22Rv1 (cell line): ENCODE measurements around the gene BICRA.
"Not testable (repeated sequence)": the region's sequence is repeated elsewhere in the genome, so short reads cannot be mapped to it uniquely, and the experiment has no call there.

Experiments used
- H3K27ac ChIP-seq: fragments of 450-650 bp; 2 replicates; pipeline ENCODE4 v1.5.1; 2017
- ZFX ChIP-seq: fragments of 450-650 bp; IDR thresholded peaks from 2 replicates; pipeline ENCODE4 v1.6.1; 2017; ENCODE audit warnings: antibody characterized with exemption, borderline replicate concordance
- TF ChIP-seq, protein P1 (sequence below): fragments of 450-650 bp; IDR thresholded peaks from 2 replicates; pipeline ENCODE4 v1.5.1; 2017; ENCODE audit warnings: mild to moderate bottlenecking

The BICRA gene

DNA sequence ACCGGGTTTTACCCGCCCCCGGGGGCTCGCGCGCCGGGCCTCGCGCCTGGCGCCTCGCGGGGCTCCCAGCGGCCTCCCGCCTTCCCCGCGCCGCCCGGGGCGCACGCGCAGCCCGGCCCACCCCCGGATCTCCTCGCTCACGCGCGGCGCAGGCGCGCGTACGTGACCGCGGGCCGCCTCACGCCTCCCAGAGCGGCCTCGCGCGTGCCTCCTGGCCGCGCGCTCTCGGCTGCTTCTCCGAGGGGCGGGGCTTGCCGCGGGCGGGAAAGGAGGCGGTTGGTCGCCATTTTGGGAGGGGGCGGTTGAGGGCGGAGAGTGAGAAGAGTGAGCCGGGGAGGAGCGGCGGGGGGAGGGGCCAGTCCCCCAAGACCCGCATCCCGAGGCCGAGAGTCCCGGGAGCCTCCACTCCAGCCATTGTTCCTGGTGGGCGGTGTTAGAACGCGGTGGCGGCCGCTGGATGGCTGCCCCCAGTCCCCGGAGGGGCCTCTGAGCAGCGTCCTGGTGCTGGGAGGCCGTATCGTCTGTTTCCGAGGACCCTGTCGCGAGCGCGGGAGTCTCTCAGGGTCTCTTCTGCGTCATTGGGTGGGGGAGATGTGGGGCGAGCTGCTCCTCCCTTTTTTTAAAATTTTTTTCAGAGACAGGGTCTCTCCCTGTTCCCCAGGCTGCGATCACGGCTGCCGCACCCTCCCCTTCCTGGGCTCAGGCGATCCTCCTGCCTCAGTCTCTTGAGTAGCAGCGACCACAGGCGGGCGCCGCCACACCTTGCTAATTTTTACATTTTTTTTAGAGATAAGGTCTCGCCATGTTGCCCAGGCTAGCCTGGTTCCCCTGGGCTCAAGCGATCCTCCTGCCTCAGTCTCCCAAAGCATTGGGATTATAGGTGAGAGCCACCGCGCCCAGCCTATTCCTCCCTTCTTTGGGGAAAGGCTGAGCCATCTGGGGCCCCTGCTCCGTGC, 35.6 kb upstream of the BICRA start, which contains the start of gene ZNF541:
Gene ZNF541 (minus strand): TSS at position 78 of the 956 bp plus-strand sequence. CDS start 17,292 bp downstream, outside the sequence.
- TF ChIP-seq, protein P1, sequence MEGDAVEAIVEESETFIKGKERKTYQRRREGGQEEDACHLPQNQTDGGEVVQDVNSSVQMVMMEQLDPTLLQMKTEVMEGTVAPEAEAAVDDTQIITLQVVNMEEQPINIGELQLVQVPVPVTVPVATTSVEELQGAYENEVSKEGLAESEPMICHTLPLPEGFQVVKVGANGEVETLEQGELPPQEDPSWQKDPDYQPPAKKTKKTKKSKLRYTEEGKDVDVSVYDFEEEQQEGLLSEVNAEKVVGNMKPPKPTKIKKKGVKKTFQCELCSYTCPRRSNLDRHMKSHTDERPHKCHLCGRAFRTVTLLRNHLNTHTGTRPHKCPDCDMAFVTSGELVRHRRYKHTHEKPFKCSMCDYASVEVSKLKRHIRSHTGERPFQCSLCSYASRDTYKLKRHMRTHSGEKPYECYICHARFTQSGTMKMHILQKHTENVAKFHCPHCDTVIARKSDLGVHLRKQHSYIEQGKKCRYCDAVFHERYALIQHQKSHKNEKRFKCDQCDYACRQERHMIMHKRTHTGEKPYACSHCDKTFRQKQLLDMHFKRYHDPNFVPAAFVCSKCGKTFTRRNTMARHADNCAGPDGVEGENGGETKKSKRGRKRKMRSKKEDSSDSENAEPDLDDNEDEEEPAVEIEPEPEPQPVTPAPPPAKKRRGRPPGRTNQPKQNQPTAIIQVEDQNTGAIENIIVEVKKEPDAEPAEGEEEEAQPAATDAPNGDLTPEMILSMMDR, result no peak
- TF ChIP-seq ZFX, result no peak
- no peak within 1 kb of the TSS for H3K27ac ChIP-seq

- H3K27ac ChIP-seq, result no peak overlapping the region
- TF ChIP-seq, protein P1, result no peak
- TF ChIP-seq ZFX, result no peak
Measured at GRCh38 chr19:47580397-47580796, 28.5 kb upstream of the BICRA start.

GRCh38 chr19:47581605-47582319, 27.2 kb upstream of the BICRA start:
- H3K27ac ChIP-seq, result no peak overlapping the region

GRCh38 chr19:47582320-47582909, 26.5 kb upstream of the BICRA start:
- no peak for TF ChIP-seq ZFX
- TF ChIP-seq, protein P1, result no peak
- no peak overlapping the region for H3K27ac ChIP-seq

More at GRCh38 chr19:47581605-47582319, 27.2 kb upstream of the BICRA start:
- no peak for TF ChIP-seq ZFX
- TF ChIP-seq, protein P1, result no peak

- H3K27ac ChIP-seq, result not testable (repeated sequence)
Measured at GRCh38 chr19:47583161-47583560, 25.8 kb upstream of the BICRA start.

GRCh38 chr19:47587295-47587694, 21.6 kb upstream of the BICRA start:
- H3K27ac ChIP-seq, result no peak overlapping the region
- no peak for TF ChIP-seq ZFX
- TF ChIP-seq, protein P1, result no peak

- no peak overlapping the region for H3K27ac ChIP-seq
- TF ChIP-seq ZFX, result no peak
- TF ChIP-seq, protein P1, result no peak
Measured at GRCh38 chr19:47589824-47590223, 19.1 kb upstream of the BICRA start.
